HG03196 (cell line): ENCODE data around the gene DDX1.
"Not testable (repeated sequence)": the region's sequence is repeated elsewhere in the genome, so short reads cannot be mapped to it uniquely, and the experiment has no call there.

Experiments used
- ATAC-seq: cut with Tn5 transposase; IDR thresholded peaks from one replicate; pipeline ENCODE4 v1.9.1; 2021; ENCODE audit not compliant: unreplicated experiment

The DDX1 gene

GRCh38 chr2:15672961-15673918 is 81.6 kb downstream of the DDX1 start:
- ATAC-seq = no peak

- no peak for ATAC-seq
Observed at GRCh38 chr2:15673919-15674636, 82.4 kb downstream of the DDX1 start.

DNA sequence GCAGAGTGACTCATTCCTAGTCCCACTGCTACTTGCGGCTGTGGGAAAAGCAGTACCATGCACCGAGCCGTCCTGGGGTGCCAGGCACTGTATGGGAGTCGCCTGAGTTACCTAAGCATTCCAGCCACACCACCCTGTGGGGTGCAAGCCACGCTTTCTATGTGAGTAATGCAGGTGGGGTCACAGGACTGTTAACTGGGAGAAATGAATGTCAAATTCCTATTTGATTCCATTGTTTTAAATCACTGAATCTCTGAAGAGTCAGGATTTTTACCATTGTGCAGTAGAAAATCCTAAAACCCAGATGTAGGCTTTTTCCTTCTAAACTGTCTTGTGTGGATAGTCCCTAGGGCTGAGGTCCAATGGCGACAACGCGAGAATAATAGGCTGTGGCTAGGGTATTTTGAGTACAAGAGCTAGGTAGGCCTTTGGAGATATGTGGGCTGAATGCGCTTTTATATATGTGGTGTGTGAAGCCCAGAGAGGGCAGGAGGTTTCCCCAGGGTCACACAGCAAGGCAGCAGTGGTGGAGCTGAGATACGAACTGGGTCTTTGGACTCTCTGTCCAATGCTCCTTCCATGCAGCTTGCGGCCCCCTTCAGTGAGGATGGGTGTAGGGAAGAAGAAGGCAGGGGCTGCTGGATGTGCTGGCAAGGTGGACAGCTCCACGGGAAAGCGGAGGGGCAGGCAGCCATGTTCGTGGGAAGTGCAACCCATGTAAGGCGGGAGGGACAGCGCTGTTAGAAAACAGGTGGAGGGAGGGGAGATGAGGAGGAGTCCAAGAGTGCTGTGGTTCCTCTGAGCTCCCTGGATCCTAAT is 83.2 kb downstream of the DDX1 start:
- ATAC-seq = no peak

DNA sequence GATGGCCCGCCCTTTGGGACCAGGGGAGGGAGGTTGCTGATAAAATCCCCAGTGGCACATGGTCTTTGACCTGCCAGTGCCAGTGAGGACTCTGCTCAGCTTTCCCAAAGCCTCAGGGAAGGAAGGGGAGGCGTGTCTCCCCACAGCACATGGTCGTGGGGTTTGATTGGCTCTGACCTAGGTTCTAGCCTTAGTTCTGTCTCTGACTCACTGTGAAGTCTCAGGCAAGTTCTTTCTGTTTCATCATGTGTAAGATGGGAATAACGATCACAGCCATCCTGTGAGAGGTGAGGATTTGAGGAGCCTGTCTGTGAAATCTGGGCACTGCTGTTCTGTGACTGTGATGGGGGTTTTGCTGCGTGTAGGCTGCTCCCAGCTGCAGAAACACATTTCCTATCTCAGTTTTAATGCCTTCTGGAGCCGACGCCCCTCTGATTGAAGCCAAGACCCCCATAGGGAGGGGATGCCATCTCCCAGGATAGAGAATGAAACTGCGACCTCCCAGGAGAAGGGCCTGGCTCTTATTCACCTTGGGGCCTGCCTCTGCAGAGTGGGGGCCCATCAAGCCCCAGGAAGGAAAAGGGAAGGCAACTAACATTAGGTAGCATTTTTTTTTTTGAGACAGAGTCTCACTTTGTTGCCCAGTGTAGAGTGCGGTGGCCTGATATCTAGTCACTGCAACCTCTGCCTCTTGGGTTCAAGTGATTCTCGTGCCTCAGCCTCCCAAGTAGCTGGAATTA is 84.0 kb downstream of the DDX1 start:
- ATAC-seq = no peak

DNA sequence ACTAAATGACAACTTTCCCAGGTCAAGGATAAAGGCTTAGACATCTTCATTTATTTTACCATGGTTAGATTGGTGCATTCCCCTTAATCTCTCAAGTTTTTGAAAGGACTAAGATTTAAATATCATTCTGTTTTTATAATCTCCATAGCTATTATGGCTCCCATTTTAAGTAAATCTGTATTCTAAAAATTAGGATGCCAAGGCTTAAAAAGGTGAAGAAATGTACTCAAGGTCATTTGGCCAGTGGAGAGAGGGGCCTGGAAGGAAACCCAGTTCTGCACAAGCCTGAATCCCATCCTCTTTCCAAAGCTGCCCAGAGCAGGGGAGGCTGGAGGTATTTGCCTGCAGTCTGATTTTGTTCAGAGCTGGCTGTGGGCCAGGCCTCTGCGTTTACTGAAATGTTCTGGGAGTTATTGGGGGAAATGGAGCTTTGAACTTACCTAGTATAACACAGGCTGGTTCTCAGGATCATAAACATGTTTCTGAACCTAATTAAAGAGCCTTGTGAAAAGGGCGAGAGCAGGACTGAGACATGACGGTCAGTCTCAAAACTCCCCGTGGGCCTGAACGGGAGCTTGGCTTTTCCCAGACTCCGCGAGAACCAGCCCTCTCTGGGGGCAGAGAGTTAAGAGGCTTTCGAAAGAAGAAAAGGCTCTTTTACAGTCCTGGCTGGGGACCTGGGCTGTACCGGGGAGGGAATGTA is 85.6 kb downstream of the DDX1 start:
- no peak for ATAC-seq

DNA sequence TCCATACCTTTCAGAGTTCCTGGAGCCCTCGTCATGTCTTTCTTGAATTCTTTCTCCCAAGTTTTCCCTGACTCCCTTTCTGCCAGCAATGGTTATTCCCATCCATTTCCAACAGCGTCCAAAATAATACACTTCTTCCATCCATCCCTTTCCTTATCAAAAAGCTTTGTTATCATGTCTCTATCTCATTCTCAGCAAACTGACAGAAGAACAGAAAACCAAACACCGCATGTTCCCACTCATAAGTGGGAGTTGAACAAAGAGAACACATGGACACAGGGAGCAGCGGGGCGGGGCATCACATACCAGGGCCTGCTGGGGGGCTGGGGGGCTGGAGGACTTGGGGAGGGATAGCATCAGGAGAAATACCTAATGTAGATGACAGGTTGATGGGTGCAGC is 86.7 kb downstream of the DDX1 start:
- ATAC-seq = no peak

- ATAC-seq = no peak
Observed at GRCh38 chr2:15678909-15679308, 87.2 kb downstream of the DDX1 start.

GRCh38 chr2:15679386-15679924 is 87.8 kb downstream of the DDX1 start:
- no peak for ATAC-seq

- ATAC-seq = not testable (repeated sequence)
Observed at GRCh38 chr2:15680132-15680531, 88.5 kb downstream of the DDX1 start.
